SK-N-SH (cell line): ENCODE results near the gene ASAP2. TPM values are rescaled to one million over a fixed set of nuclear protein-coding genes. Genes with fewer than 3 reads are reported as not detected.

ENCODE experiments used
- CTCF ChIA-PET: fragments of 300-600, 350-600 bp; formaldehyde crosslinking; extraction: SDS; loops from one replicate; lab custom pipeline; 2021; lab: Yijun Ruan, JAX
- POLR2A ChIA-PET: fragments of 350-600 bp; sonication (Branson Sonifier 250); formaldehyde crosslinking; extraction: SDS; loops from one replicate; lab custom pipeline; 2020; ENCODE audit warnings: antibody characterized with exemption, inconsistent platforms; lab: Yijun Ruan, JAX
- DNase-seq: peaks from one replicate; pipeline ENCODE4 v3.0.0; 2012
- H2AFZ ChIP-seq: fragments of 200-600 bp; sonication (generic); 2 replicates; pipeline ENCODE4 v1.8.1; 2016; ENCODE audit warnings: antibody characterized with exemption, mild to moderate bottlenecking, low read depth
- H3F3A ChIP-seq: fragments of 200-600 bp; sonication (generic); replicated peaks from 2 replicates; pipeline ENCODE3; 2016; ENCODE audit warnings: antibody characterized with exemption, mild to moderate bottlenecking; ENCODE audit not compliant: insufficient read depth
- H3K27ac ChIP-seq, 2 experiments: fragments of 200-500 bp in 1 of 2; fragments of 200-600 bp in 1 of 2; sonication (Bioruptor generic) in 1 of 2; sonication (generic), shearing (Covaris generic) in 1 of 2; 2 replicates each; pipeline versions ENCODE4 v1.5.1 to v1.6.1; 2014 to 2016; ENCODE audit warnings: low read depth in 2 of 2, inconsistent platforms in 1 of 2, low read length in 1 of 2, mild to moderate bottlenecking in 1 of 2, mixed read lengths in 1 of 2
- H3K27me3 ChIP-seq: fragments of 200-600 bp; sonication (generic), shearing (Covaris generic); 2 replicates; pipeline ENCODE4 v1.6.1; 2016; ENCODE audit warnings: mixed run types; ENCODE audit not compliant: insufficient read depth
- H3K36me3 ChIP-seq, 2 experiments: fragments of 200-500 bp in 1 of 2; fragments of 200-600 bp in 1 of 2; sonication (Bioruptor generic) in 1 of 2; sonication (generic) in 1 of 2; replicated peaks in 1 of 2; 2 replicates each; pipeline versions ENCODE3 to v1.5.1; 2014 to 2016; ENCODE audit warnings: low read length in 1 of 2, mild to moderate bottlenecking in 1 of 2; ENCODE audit not compliant: insufficient read depth in 2 of 2, control insufficient read depth in 1 of 2
- H3K4me1 ChIP-seq, 2 experiments: fragments of 200-500 bp in 1 of 2; fragments of 200-600 bp in 1 of 2; sonication (Bioruptor generic) in 1 of 2; sonication (generic), shearing (Covaris generic) in 1 of 2; 2 replicates each; pipeline versions ENCODE4 v1.5.1 to v1.6.1; 2014 to 2016; ENCODE audit warnings: low read depth in 1 of 2, low read length in 1 of 2, mixed run types in 1 of 2; ENCODE audit not compliant: insufficient read depth in 2 of 2, control insufficient read depth in 1 of 2
- H3K4me2 ChIP-seq: fragments of 200-600 bp; sonication (generic), shearing (Covaris generic); 2 replicates; pipeline ENCODE4 v1.6.1; 2017; ENCODE audit warnings: mixed run types
- H3K4me3 ChIP-seq, 2 experiments: fragments of 200-500 bp in 1 of 2; fragments of 200-600 bp in 1 of 2; sonication (Bioruptor generic) in 1 of 2; sonication (generic), shearing (Covaris generic) in 1 of 2; 2 replicates each; pipeline versions ENCODE4 v1.5.1 to v1.8.1; 2014 to 2016; ENCODE audit warnings: low read depth in 2 of 2, inconsistent platforms in 1 of 2, low read length in 1 of 2, mild to moderate bottlenecking in 1 of 2, mixed read lengths in 1 of 2, moderate library complexity in 1 of 2
- H3K79me2 ChIP-seq: fragments of 200-600 bp; sonication (generic); 2 replicates; pipeline ENCODE4 v1.8.1; 2017; ENCODE audit warnings: mild to moderate bottlenecking; ENCODE audit not compliant: insufficient read depth
- H3K9ac ChIP-seq: fragments of 200-600 bp; sonication (generic); 2 replicates; pipeline ENCODE4 v1.6.1; 2017; ENCODE audit warnings: mixed run types
- H3K9me2 ChIP-seq: fragments of 200-600 bp; sonication (generic); 2 replicates; pipeline ENCODE4 v1.6.1; 2017; ENCODE audit warnings: mixed run types
- H3K9me3 ChIP-seq: fragments of 200-600 bp; sonication (generic); 2 replicates; pipeline ENCODE4 v1.6.1; 2017; ENCODE audit warnings: mixed run types, mild to moderate bottlenecking, moderate library complexity
- H4K20me1 ChIP-seq: fragments of 200-600 bp; sonication (generic); 2 replicates; pipeline ENCODE4 v1.6.1; 2017; ENCODE audit warnings: mild to moderate bottlenecking, mixed run types; ENCODE audit not compliant: insufficient read depth
- CHD2 ChIP-seq: fragments of 150-350 bp; IDR thresholded peaks from 2 replicates; pipeline ENCODE4 v1.6.1; 2018; ENCODE audit warnings: low read length; ENCODE audit not compliant: partially characterized antibody
- EP300 ChIP-seq, 2 experiments: IDR thresholded peaks; 2 replicates each; pipeline versions ENCODE4 v1.4.0 to v1.6.1; 2012; ENCODE audit warnings: borderline replicate concordance in 1 of 2, low read depth in 1 of 2, low read length in 1 of 2
- EZH2phosphoT487 ChIP-seq: fragments of 200-600 bp; sonication (generic); IDR thresholded peaks from 2 replicates; pipeline ENCODE4 v1.6.1; 2017; ENCODE audit warnings: low read depth, mixed run types, mild to moderate bottlenecking, antibody characterized with exemption, moderate library complexity, borderline replicate concordance
- FOSL2 ChIP-seq: IDR thresholded peaks from 2 replicates; pipeline ENCODE4 v1.4.0; 2012; ENCODE audit warnings: low read depth, mild to moderate bottlenecking, moderate library complexity, borderline replicate concordance
- FOXJ3 ChIP-seq: sonication (generic); formaldehyde crosslinking; IDR thresholded peaks from 2 replicates; pipeline ENCODE4 v1.5.1; 2020; ENCODE audit warnings: mild to moderate bottlenecking, missing genetic modification reagents
- FOXM1 ChIP-seq: IDR thresholded peaks from 2 replicates; pipeline ENCODE4 v1.4.0; 2012; ENCODE audit warnings: low read depth, mild to moderate bottlenecking
- NRF1 ChIP-seq: IDR thresholded peaks from 2 replicates; pipeline ENCODE4 v1.6.1; 2012; ENCODE audit warnings: low read depth, mild to moderate bottlenecking, low read length
- RFX5 ChIP-seq: IDR thresholded peaks from 2 replicates; pipeline ENCODE4 v1.6.1; 2012; ENCODE audit warnings: mild to moderate bottlenecking, improper control_type of control experiment, low read length
- YY1 ChIP-seq: IDR thresholded peaks from 2 replicates; pipeline ENCODE4 v1.4.0; 2012; ENCODE audit warnings: low read depth, mild to moderate bottlenecking
- WGBS: methylation state at CpG from one replicate; pipeline ENCODE4 v1.1.6; 2017; ENCODE audit warnings: low lambda C conversion rate; 5-methylcytosine and 5-hydroxymethylcytosine counted together
- polyA plus RNA-seq, 3 experiments: library from polyadenylated mRNA; depleted of rRNA; stranded (reverse); fragments of >200 nt; gene quantifications; 2 replicates each; pipeline ENCODE4 v1.2.3, GENCODE V29; 2012
- TF ChIP-seq, protein P1 (sequence below): IDR thresholded peaks from 2 replicates; pipeline ENCODE4 v1.4.0; 2012; ENCODE audit warnings: low read depth
- TF ChIP-seq, protein P2 (sequence below): IDR thresholded peaks from 2 replicates; pipeline ENCODE4 v1.4.0; 2012; ENCODE audit warnings: low read depth, borderline replicate concordance
- TF ChIP-seq, protein P3 (sequence below): IDR thresholded peaks from 2 replicates; pipeline ENCODE4 v1.6.1; 2012; ENCODE audit warnings: mild to moderate bottlenecking, low read depth, low read length, moderate library complexity
- TF ChIP-seq, protein P4 (sequence below): IDR thresholded peaks from 2 replicates; pipeline ENCODE4 v1.4.0; 2012; ENCODE audit warnings: low read depth, borderline replicate concordance
- TF ChIP-seq, protein P5 (sequence below): fragments of 150-350 bp; IDR thresholded peaks from 2 replicates; pipeline ENCODE4 v1.6.1; 2017; ENCODE audit warnings: antibody characterized with exemption, low read length, low read depth, borderline replicate concordance
- TF ChIP-seq, protein P6 (sequence below): fragments of 150-350 bp; IDR thresholded peaks from 2 replicates; pipeline ENCODE4 v1.6.1; 2016; ENCODE audit warnings: mild to moderate bottlenecking, low read depth, low read length

ASAP2 gene
- polyA plus RNA-seq, 1 of the 3 experiments (the other 2 are of a cell fraction) = 37.9 TPM

DNA sequence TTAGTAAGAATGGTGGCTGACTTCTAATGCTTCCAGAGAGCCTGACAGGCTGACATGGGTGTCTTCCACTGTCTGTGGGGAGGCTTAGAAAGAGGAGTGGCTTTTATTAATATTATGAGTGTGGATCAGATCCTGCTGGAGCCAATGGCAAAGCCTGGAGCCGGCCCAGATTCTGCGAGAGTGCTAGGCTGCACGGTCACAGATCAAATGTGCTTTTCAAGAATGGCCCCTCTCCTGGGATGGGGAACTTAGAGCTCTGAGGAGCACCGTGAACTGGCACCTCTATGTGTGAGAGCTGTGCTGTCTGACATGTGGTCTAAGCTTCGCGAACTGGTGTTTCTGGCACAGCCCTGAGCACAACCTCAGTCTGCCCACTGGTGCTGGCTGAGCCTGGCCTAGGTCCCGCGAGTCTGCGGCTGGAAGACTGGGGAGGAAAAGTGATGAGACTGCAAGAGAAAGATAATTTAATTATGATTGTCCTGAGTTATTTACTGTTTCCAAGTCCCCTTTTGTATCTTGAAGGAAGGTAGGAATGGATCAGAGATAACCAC lies 70.4 kb downstream of the ASAP2 start:
- Histone ChIP-seq H3K9ac (no peak overlapping the region), H3K27ac (peak overlapping the region in 1 of 2 experiments; percentile 20; a peak in 1 of 4 replicates)
- ChIA-PET CTCF (interaction anchor here (0.5 to 1.3 kb wide), 3 partner anchors 20 to 795 kb away, joined by 3 read pairs; no protein-coding TSS in a partner anchor), POLR2A (no interaction called here)
- TF ChIP-seq, protein P1, sequence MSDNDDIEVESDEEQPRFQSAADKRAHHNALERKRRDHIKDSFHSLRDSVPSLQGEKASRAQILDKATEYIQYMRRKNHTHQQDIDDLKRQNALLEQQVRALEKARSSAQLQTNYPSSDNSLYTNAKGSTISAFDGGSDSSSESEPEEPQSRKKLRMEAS = no peak
- TF ChIP-seq, protein P2, sequence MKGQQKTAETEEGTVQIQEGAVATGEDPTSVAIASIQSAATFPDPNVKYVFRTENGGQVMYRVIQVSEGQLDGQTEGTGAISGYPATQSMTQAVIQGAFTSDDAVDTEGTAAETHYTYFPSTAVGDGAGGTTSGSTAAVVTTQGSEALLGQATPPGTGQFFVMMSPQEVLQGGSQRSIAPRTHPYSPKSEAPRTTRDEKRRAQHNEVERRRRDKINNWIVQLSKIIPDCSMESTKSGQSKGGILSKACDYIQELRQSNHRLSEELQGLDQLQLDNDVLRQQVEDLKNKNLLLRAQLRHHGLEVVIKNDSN = no peak
- TF ChIP-seq, protein P3, sequence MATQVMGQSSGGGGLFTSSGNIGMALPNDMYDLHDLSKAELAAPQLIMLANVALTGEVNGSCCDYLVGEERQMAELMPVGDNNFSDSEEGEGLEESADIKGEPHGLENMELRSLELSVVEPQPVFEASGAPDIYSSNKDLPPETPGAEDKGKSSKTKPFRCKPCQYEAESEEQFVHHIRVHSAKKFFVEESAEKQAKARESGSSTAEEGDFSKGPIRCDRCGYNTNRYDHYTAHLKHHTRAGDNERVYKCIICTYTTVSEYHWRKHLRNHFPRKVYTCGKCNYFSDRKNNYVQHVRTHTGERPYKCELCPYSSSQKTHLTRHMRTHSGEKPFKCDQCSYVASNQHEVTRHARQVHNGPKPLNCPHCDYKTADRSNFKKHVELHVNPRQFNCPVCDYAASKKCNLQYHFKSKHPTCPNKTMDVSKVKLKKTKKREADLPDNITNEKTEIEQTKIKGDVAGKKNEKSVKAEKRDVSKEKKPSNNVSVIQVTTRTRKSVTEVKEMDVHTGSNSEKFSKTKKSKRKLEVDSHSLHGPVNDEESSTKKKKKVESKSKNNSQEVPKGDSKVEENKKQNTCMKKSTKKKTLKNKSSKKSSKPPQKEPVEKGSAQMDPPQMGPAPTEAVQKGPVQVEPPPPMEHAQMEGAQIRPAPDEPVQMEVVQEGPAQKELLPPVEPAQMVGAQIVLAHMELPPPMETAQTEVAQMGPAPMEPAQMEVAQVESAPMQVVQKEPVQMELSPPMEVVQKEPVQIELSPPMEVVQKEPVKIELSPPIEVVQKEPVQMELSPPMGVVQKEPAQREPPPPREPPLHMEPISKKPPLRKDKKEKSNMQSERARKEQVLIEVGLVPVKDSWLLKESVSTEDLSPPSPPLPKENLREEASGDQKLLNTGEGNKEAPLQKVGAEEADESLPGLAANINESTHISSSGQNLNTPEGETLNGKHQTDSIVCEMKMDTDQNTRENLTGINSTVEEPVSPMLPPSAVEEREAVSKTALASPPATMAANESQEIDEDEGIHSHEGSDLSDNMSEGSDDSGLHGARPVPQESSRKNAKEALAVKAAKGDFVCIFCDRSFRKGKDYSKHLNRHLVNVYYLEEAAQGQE = no peak
- no peak for TF ChIP-seq CHD2
- TF ChIP-seq, protein P4, sequence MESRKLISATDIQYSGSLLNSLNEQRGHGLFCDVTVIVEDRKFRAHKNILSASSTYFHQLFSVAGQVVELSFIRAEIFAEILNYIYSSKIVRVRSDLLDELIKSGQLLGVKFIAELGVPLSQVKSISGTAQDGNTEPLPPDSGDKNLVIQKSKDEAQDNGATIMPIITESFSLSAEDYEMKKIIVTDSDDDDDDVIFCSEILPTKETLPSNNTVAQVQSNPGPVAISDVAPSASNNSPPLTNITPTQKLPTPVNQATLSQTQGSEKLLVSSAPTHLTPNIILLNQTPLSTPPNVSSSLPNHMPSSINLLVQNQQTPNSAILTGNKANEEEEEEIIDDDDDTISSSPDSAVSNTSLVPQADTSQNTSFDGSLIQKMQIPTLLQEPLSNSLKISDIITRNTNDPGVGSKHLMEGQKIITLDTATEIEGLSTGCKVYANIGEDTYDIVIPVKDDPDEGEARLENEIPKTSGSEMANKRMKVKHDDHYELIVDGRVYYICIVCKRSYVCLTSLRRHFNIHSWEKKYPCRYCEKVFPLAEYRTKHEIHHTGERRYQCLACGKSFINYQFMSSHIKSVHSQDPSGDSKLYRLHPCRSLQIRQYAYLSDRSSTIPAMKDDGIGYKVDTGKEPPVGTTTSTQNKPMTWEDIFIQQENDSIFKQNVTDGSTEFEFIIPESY = no peak
- no peak for TF ChIP-seq FOXM1
- TF ChIP-seq, protein P5, sequence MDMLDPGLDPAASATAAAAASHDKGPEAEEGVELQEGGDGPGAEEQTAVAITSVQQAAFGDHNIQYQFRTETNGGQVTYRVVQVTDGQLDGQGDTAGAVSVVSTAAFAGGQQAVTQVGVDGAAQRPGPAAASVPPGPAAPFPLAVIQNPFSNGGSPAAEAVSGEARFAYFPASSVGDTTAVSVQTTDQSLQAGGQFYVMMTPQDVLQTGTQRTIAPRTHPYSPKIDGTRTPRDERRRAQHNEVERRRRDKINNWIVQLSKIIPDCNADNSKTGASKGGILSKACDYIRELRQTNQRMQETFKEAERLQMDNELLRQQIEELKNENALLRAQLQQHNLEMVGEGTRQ = no peak
- TF ChIP-seq EZH2phosphoT487 = no peak
- TF ChIP-seq FOXJ3 (CRISPR knock-in tag) = no peak
- TF ChIP-seq NRF1 = no peak
- TF ChIP-seq, protein P6, sequence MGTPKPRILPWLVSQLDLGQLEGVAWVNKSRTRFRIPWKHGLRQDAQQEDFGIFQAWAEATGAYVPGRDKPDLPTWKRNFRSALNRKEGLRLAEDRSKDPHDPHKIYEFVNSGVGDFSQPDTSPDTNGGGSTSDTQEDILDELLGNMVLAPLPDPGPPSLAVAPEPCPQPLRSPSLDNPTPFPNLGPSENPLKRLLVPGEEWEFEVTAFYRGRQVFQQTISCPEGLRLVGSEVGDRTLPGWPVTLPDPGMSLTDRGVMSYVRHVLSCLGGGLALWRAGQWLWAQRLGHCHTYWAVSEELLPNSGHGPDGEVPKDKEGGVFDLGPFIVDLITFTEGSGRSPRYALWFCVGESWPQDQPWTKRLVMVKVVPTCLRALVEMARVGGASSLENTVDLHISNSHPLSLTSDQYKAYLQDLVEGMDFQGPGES = no peak
- TF ChIP-seq RFX5 = no peak
- TF ChIP-seq EP300 (IDR thresholded peaks at IDR 0.05; ENCODE audit: borderline replicate concordance in 1 of 2, low read depth in 1 of 2, low read length in 1 of 2) = no peak
- TF ChIP-seq YY1 = no peak
- no peak for TF ChIP-seq FOSL2
- TF ChIP-seq, all 33 proteins: peak for 0
- Histone ChIP-seq H3K36me3 (peaks cover 22 to 27% of the 10 kb centered on the region in 2 experiments), H3K79me2 (peaks cover 97% of the 10 kb centered on the region), H3F3A (peaks cover 5% of the 10 kb centered on the region), H3K9me2 (no peaks in the 10 kb centered on the region), H3K4me2 (no peak overlapping the region), H3K27me3 (no peaks in the 10 kb centered on the region), H3K4me3 (no peak overlapping the region), H4K20me1 (peaks cover 67% of the 10 kb centered on the region), H3K4me1 (peaks cover 17 to 35% of the 10 kb centered on the region in 2 experiments; a peak in 3 of 4 replicates), H3K9me3 (no peaks in the 10 kb centered on the region; the same call in 1 of the 2 replicates), H2AFZ (no peak overlapping the region)
- WGBS = 91% methylated on average over 9 of the region's 9 CpGs
- no peak for DNase-seq
